Measurements from ENCODE around the gene ANXA11.
"Not testable (repeated sequence)": the region's sequence is repeated elsewhere in the genome, so short reads cannot be mapped to it uniquely, and the experiment has no call there.

ANXA11 gene

DNA sequence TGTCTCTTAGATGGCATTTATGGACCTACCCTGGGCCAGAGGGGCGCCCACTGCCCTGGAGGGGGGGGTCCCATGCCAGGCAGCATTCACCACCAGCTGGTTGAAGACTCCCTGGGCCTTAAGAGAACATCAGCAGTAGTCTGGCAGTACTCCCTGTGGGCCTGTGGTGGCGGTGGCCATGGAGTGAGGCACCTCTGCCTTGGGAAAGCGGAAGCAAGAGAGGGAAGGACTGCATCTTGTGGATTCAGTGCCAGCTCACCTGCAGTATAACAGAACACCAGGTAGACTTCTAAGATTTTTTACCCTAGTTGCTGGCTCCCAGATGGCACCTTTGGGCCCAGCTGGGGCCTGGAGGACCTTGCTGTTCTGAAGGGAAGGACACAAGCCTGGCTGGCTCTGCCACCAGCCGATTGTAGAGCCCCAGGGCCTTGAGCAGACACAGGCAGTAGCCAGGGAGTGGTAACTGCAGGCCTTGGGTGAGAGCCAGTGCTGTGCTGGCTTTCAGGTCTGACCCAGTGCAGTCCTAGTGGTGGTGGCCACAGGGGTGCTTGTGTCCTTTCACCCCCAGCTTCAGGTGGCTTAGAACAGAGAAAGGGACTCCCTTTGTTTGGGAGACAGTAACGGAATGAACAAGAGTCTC is 57.1 kb downstream of the ANXA11 start:
- FAIRE-seq (no peak), DNase-seq (ENCODE audit: insufficient read length, low spot score) (no peak)
- TF ChIP-seq CTCF (IDR thresholded peaks at IDR 0.05; ENCODE audit: insufficient read depth, missing control alignments) = no peak

- FAIRE-seq (no peak), DNase-seq (ENCODE audit: insufficient read length, low spot score) (no peak)
- TF ChIP-seq CTCF (IDR thresholded peaks at IDR 0.05; ENCODE audit: insufficient read depth, missing control alignments) = no peak
Observed at GRCh38 chr10:80146918-80147317, 58.4 kb downstream of the ANXA11 start.

DNA sequence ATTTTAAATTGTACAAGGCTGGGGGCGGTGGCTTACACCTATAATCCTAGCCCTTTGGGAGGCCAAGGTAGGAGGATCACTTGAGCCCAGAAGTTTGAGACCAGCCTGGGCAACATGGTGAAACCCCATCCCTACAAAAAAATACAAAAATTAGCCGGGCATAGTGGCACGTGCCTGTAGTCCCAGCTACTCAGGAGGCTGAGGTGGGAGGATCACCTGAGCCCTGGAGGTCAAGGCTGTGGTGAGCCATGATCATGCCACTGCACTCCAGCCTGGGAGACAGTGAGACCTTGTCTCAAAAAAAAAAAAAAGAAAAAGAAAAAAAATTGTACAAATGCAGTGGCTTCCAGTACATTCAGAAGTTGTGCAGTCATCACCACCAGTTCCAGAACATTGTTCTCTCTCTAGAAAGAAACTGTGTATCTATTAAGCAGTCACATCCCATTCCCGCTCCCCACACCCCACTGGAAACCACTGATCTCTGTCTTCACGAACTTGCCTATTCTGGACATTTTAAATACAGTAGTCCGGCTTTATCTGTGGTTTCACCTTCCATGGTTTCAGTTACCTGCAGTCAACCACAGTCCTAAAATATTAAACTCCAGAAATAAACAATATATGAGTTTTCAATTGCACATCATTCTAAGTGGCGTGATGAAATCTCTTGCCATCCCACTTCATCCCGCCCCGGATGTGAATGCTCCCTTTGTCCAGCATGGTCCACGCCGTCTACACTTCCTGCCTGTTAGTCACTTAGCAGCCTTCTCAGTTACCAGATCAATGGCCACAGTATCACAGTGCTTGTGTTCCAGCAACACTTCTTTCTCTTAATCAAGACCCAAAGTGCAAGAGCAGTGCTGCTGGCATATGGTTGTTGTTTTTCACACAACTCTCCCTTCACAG is 59.7 kb downstream of the ANXA11 start:
- DNase-seq (ENCODE audit: insufficient read length, low spot score); FAIRE-seq: not testable (repeated sequence)

DNA sequence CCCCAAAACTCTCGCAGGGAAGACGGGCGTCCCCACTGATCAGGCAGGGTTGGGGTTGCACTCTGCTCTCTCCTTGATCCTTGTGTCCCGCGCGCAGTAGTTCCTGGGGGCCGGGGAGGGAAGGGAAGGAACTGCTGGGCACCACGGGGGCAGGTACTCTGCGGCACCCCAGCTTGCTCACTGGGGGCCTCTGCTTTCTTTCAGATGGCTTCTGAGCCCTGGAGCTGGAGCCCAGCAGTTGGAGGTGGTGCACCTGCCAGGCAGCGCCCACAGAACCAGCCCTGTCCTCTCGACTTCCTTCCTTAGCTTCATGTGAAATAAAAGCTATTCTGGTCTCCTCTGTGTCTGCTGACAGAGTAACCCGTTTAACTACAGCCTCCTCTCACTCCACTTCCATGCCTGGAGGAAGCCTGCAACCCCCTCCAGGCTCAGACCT is 60.6 kb downstream of the ANXA11 start:
- DNase-seq (ENCODE audit: insufficient read length, low spot score) (no peak), FAIRE-seq (no peak)
- no peak for TF ChIP-seq CTCF (IDR thresholded peaks at IDR 0.05; ENCODE audit: insufficient read depth, missing control alignments)

GRCh38 chr10:80144067-80144695 is 61.2 kb downstream of the ANXA11 start:
- FAIRE-seq (no peak), DNase-seq (ENCODE audit: insufficient read length, low spot score) (no peak)
- no peak for TF ChIP-seq CTCF (IDR thresholded peaks at IDR 0.05; ENCODE audit: insufficient read depth, missing control alignments)

GRCh38 chr10:80141696-80142460 is 63.5 kb downstream of the ANXA11 start:
- no peak for TF ChIP-seq CTCF (IDR thresholded peaks at IDR 0.05; ENCODE audit: insufficient read depth, missing control alignments)
- FAIRE-seq = no peak

GRCh38 chr10:80140251-80140650 is 65.1 kb downstream of the ANXA11 start:
- no peak for DNase-seq (ENCODE audit: insufficient read length, low spot score)
- no peak for FAIRE-seq

More at GRCh38 chr10:80141696-80142460, 63.5 kb downstream of the ANXA11 start:
- no peak for DNase-seq (ENCODE audit: insufficient read length, low spot score)

More at GRCh38 chr10:80140251-80140650, 65.1 kb downstream of the ANXA11 start:
- TF ChIP-seq CTCF (IDR thresholded peaks at IDR 0.05; ENCODE audit: insufficient read depth, missing control alignments) = no peak
